HG03159 (cell line): Measurements from ENCODE around the gene SPAG16.
"Not testable (repeated sequence)": the region's sequence is repeated elsewhere in the genome, so short reads cannot be mapped to it uniquely, and the experiment has no call there.

Experiments
- ATAC-seq: cut with Tn5 transposase; IDR thresholded peaks from one replicate; pipeline ENCODE4 v1.9.1; 2021; ENCODE audit warnings: mild to moderate bottlenecking, moderate library complexity; ENCODE audit not compliant: unreplicated experiment

Gene SPAG16

GRCh38 chr2:213407027-213407426 is 122.8 kb downstream of the SPAG16 start:
- ATAC-seq = not testable (repeated sequence)

- ATAC-seq = not testable (repeated sequence)
These were observed 124.3 kb downstream of the SPAG16 start for GRCh38 chr2:213408426-213409070.

- ATAC-seq = not testable (repeated sequence)
These were observed 126.4 kb downstream of the SPAG16 start for GRCh38 chr2:213410687-213411086.

GRCh38 chr2:213411582-213412289 is 127.5 kb downstream of the SPAG16 start:
- no peak for ATAC-seq

GRCh38 chr2:213415093-213415492 is 130.8 kb downstream of the SPAG16 start:
- no peak for ATAC-seq

- ATAC-seq = no peak
These were observed 132.6 kb downstream of the SPAG16 start for GRCh38 chr2:213416832-213417231.

- no peak for ATAC-seq
These were observed 135.7 kb downstream of the SPAG16 start for GRCh38 chr2:213419980-213420379.

- ATAC-seq = no peak
These were observed 136.6 kb downstream of the SPAG16 start for GRCh38 chr2:213420828-213421385.

- ATAC-seq = no peak
These were observed 137.9 kb downstream of the SPAG16 start for GRCh38 chr2:213422211-213422610.

GRCh38 chr2:213425618-213426017 is 141.4 kb downstream of the SPAG16 start:
- ATAC-seq = no peak

GRCh38 chr2:213429516-213429915 is 145.3 kb downstream of the SPAG16 start:
- ATAC-seq = no peak

- no peak for ATAC-seq
These were observed 159.7 kb downstream of the SPAG16 start for GRCh38 chr2:213443921-213444320.

GRCh38 chr2:213451542-213452239 is 167.4 kb downstream of the SPAG16 start:
- no peak for ATAC-seq

GRCh38 chr2:213455316-213456008 is 171.2 kb downstream of the SPAG16 start:
- no peak for ATAC-seq

- ATAC-seq = no peak
These were observed 191.2 kb downstream of the SPAG16 start for GRCh38 chr2:213475433-213475832.

- ATAC-seq = no peak
These were observed 192.4 kb downstream of the SPAG16 start for GRCh38 chr2:213476641-213477040.

- no peak for ATAC-seq
These were observed 205.8 kb downstream of the SPAG16 start for GRCh38 chr2:213490087-213490486.

GRCh38 chr2:213491376-213491775 is 207.1 kb downstream of the SPAG16 start:
- no peak for ATAC-seq

- ATAC-seq = no peak
These were observed 212.0 kb downstream of the SPAG16 start for GRCh38 chr2:213496226-213496625.

GRCh38 chr2:213500881-213501280 is 216.6 kb downstream of the SPAG16 start:
- ATAC-seq = no peak

GRCh38 chr2:213524164-213524563 is 239.9 kb downstream of the SPAG16 start:
- no peak for ATAC-seq
